HG03457 (cell line): Measurements from ENCODE around the gene RAX.
"Not testable (repeated sequence)": the region's sequence is repeated elsewhere in the genome, so short reads cannot be mapped to it uniquely, and the experiment has no call there.

ENCODE experiments used
- ATAC-seq: cut with Tn5 transposase; IDR thresholded peaks from one replicate; pipeline ENCODE4 v1.9.1; 2021; ENCODE audit warnings: moderate number of reproducible peaks; ENCODE audit not compliant: unreplicated experiment

Gene RAX

DNA sequence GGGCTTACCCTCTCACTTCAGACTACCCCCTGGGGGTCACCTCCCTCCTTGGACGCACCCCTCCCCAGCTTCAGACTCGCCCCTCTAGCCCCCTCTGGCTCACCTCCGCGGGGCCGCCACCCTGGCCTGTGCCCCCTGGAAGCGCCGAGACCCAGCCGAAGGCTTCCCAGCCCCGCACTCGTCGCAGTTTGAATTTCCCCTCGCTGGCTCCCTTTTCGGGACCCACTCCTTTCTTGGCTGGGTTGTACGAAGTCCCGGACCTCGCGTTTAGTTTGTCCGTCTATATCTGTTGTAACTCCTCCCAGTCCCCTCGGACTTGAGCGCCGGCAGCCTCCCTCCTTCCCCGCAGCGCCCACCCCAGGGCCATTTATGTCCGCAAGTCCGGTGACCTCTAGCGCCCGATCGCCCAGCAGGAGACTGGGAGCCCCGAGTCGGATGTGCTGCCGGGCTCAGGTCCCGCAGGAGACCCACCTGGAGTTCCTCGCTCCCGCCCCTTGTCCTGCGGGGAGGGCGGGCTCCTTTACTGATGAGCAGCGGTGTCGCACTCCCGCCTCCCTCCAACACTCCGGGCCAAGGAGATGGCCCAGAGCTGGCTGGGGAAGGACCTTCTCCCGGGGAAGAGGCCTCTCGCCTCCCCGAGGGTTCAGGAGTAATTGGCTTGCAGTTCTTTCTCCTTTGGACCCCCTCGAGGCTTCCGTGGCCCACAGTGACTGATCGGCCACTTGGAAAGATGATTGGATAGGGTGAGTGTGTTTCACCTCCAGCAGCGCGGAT, 692 bp upstream of the RAX start:
- no peak for ATAC-seq

DNA sequence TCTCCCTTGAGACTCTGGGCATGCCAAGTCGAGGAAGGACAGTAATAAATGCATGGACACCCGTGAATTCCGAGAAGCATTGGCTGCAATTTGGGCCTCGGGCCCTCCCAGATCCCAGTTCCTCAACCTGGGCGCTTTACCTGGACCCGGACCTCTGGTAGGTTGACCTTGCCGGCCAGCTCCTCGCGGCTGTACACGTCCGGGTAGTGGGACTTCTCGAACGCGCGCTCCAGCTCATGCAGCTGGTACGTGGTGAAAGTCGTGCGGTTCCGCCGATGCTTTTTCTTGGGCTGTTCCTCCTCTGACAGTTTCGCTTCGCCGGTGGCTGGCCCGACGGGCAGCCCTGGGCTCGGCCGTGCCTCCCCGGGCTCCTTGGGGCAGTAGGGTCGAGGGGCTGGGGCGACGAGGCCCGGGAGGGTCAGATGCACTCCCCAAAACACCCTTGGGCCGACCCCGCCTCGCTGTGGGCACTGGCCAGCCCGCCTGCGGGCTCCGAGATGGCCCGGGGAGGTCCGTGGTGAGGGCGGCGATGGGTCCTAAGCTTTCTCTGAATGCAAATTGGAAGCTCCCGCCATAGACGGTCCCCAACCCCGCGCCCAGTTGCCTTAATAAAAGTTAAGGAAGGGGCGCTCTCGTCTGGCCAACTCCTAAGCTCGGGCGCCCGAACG, 899 bp downstream of the RAX start:
- ATAC-seq = no peak

DNA sequence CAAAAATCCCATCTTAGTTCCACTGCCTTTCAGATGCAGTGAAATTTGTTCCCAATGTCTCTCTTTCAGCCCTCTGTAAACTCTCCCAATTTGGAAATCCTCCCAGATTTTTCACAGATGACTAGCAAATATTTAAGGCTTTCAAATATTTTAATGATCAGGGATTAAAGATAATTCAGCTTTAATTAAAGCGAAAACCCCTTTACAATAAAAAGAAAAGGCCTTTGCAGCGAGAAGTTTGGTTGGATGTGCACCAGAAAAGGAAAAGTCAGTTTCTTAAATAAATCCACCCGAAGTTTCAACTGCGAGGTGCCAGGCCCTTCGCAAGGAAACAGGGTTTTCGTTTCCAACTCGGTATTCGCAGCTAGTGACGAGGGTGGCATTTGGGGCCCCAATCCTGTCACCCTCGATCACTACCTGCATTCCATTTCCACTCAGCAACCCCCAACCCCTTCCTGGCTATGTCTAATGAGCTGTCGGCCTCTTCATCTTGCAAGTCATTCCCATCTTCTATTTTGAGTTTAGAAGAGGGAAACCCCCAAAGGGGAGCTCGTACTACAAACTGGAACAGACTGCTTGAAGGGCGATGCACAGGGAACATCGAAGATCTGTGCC, 1.5 kb downstream of the RAX start:
- ATAC-seq = no peak

DNA sequence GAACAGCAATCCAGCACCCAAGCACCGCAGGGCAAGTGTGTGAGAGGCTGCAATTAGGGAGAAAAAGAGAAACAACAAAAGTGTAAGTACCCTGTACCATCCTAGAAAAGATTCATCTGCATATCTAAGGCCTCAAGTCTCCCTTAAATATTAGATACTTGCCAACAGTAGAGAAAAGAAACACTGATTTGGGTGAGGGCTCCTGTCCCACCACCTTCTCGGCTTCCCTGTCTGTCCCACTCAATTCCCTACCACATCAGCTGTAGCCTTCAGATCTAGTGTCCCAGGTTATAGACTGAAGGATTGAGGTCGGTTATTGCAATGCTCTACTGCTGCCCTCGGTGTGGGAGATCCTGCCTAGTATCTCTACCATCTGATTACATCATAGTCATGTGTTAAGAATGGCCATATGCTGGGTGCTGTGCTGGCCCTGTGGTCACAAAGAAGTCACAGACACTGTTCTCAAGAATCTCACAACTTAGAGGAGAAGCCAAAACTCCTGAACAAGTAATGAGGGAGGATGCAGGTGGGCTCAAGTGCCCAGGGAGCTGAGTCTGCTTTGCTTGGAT, 2.5 kb downstream of the RAX start:
- no peak for ATAC-seq

DNA sequence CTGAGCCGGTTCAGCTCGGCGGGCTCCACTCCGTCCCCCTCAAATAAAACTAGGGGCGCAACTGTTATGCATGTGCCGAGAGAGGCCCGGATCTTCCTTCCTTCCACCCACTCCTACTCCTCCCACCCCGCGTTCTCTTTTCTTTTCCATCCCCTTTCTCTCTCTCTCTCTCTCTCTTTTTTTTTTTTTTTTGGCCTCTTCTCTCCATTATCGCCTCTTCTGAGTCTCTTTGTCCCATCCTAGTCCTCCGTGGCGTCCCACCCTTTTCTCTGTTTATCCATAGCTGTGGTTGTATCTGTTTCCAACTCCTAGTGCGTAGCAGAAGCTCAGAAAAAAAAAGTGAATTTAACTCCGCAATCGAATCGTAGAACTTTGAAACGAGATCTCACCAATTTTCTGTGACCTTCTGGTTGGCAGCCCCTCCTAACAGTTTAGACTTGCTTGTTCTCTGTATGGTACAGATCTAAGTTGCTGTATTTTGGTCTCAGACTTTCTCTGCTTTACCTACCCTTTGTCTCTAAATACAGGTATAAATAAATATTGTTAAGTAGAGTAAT, 3.6 kb downstream of the RAX start:
- ATAC-seq = no peak

DNA sequence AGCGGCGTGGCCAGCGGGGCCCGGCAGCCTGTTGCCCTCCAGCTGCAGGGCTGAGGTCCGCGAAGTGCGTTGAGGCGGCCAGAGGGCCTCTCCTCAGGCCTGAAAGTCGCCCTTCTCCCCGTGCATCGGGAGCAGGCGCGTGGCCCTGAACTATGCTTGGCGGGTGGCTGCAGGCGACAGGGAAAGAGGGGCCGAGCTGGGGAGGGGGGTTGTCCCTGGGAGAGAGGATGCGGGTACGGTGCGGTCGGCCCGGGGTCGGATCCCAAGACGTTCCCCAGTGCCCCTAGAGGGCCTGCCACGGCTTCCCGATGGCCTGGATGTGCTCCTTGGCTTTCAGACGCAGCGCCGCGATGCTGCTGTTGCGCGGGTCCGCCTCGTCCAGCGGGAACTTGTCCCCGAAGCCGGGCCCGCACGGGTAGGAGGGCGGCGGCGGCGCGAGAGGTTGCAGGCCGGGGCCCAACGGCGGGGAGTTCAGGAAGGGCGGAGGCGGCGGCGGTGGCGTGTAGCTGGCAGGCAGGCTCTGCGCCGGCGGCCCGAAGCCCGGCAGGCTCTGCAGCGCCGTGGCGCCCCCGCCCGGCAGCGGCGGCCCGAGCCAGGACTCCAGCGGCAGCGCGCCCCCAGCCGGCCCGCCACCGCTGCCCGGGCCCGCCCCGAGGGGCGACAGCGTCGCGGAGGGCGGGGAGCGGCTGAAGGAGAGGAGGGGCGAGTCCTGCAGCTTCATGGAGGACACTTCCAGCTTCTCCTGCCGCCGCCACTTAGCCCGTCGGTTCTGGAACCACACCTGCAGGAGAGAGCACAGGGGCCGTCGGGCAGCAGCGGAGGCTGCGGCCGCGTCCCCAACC, 4.3 kb downstream of the RAX start:
- ATAC-seq = no peak

DNA sequence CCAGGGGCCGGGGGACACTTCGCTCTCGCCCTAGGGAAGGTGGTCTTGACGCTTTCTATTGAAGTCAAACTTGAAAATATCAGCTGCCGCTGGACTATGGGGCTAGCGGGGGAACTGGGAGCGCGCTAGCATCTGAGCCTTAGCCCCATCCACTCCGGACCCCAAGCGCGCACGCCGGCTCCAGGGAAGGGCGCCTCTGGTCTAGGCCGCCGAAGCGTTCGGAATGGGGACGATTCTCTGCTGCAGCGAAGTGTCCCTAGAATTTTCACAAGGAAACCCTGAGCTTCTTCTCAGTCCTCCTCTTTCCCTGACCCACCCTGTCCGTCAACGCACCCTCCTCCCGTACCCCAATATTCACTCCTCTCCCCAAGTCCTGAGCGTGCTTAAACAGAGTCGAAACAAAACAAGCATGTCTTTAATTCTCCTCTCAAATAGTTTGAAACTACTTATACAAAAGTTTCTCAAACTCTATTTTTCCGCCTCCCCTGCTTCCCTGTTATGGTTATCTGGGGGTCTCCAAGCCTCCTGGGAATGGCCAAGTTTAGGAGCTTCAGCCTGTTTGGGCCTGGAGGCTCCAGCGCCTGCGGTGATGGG, 5.0 kb downstream of the RAX start:
- ATAC-seq = no peak

DNA sequence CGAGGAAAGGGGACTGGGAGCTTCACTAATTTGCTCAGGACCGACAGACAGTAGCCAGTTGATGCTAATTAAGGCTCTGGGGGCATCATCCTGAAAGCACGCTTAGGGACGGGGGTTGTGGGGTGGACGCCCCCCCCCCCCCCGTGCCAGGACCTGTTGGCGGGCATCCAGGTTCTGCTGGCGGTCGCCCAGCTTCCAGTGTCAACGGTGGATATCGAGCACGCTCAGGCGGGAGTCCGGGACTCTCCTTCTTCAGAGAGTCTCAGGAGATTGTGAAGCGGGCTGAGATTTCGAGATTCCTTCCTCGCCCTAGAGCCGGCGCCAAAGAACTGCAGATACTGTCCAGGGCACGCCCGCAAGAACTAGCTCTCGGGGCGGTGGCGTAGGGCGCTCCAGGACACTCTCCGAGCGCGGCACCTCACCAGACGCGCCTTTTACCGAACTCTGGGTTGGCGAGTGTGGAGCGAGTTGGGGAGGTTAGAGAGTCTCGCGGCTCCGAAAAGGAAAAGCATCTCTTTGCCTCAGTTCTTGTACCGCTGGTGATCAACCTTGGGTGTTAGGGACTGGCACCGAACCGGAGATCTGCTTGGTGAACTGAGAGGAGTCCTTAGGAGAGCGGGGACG, 5.6 kb downstream of the RAX start:
- ATAC-seq = no peak

DNA sequence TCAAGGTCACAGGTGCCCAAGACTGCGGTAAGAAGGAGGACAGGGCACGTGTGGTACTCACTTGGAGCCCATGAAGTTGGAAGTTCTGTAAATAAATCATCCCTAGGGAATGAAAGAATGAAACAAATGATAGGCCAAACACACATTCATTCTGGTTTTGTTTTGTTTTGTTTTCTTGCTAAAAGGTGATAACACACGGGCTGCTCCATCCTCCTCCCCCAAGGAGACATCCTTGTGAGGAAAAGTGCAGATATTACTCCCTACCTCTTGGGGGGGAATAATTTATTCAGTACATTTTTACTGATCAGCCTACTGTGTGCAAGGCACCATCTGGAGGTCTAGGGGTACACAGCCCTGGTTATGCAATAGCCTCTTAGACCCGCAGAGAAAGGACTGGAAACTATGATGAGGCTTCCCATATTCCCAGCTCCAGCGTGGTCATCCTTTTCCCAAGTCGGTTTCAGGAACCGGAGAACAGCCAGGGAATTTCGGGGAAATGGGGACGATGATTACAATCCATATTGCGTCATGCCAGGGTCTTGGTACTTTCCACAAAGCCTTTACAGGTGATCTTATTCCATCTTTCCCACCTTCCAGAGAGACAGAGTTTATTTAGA, 6.3 kb downstream of the RAX start:
- ATAC-seq = no peak

DNA sequence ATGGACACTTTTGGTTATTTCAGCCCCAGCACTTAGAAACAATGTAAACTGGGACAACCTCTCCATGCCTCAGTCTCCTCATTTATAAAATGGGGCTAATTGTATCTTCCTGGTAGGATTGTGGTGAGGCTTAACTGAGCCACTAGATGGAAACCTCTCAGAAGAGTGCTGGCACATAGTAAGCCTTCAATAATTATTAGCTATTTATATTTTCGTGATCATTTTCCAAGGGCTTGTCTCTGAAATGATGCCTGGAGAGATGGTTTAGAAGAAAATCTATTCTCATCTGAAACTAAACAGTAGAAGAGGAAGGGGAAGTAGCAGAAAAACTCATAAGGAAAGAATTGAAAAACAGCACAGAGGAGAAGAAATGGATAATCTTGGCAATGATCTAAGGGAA, 6.8 kb downstream of the RAX start:
- ATAC-seq = no peak

DNA sequence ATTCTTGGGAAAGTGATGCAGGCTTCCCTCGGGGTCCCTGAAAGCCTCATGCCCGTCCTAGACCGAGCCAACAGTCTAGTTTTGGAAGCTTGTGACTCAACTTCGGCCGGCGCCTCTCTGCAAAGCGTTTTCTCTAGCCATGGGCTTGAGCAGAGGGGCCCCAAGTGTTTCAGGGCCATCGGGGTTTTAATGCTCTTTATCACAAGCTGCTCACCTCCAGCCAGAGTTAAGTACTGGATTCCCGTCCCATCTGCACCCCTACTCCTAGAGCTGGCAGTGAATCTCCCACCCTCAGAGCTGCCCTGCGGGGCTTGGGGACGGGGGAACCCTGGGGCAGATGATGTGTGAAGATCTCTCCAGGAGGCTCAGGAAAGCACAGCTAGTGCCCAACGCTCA, 7.3 kb downstream of the RAX start:
- no peak for ATAC-seq

DNA sequence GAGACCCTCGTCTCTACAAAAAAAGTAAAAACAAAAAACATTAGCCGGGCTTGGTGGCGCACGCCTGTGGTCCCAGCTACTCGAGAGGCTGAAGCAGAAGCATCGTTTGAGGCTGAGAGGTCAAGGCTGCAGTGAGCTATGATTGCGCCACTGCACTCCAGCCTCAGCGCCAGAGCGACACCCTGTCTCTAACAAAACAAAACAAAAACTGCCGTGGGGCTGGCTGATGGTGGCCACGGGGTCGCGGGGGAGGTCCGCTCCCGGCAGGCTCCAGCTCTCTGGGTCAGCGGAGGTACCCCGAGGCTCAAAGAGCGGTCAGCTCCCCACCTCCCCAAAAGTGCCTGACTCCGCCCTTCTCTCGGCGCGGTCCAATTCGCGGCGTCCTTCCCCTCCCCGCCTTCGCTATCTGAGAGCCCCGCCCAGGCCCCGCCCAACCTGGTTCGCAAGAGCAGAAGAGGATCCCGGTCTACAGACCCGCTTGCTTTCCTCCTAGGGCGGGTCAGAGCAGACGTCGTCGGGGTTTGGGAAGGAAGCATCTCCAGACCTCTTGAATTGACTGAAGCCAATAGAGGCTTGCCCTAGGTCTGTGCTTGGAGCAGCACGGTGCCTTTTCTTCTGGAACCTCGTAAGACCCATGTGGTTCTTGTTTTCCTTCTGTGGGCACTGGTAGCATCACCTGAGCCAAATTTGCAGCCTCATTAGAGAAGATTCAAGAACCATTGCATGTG, 7.8 kb downstream of the RAX start:
- no peak for ATAC-seq

DNA sequence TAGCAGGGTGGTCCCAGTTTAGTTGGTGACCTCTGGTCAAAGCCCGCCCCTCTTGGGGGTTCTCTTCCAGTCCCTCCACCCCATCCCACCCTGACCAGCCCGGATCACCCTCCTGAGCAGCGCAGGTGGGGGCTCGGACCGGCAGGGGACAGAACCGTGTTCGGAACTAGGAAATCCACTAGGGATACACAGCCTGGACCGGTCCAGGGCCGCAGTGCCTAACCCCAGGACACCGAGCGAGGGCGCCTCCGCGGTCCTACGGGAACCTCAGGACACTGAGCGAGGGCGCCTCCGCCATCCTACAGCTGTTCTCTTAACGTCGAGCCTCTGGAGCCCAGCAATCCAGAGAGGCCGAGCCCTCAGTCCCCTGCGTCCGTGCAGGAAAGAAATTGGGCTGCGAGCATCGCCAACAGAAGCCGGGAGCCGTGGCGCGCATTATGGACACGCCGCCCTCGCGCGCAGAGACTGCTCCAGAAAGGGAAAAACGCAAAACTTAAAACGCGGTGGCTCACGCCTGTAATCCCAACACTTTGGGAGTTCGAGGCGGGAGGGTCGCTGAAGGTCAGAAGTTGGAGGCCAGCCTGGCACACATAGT, 8.5 kb downstream of the RAX start:
- ATAC-seq = no peak

DNA sequence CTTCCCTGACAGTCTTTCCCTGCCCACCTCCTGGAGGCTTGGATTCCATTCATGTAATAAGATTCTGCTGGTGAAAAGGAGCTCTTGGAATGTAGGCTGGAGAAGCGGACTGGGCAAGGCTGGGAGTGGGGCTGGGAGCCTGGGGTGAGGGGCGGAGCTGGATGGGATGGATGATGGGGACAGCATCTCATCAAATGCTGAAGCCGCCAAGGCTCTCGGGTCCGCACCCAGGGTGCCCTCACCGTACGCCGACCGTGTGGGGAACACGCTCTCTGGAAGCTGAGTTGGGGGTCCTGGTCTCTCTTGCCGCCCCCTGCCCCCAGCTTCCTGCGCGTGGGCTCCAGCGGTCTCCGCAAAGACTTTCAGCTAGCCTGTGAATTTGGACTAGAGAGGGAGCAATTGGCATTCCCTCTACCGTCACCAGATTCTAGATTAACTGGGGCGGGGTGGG, 9.1 kb downstream of the RAX start:
- no peak for ATAC-seq

DNA sequence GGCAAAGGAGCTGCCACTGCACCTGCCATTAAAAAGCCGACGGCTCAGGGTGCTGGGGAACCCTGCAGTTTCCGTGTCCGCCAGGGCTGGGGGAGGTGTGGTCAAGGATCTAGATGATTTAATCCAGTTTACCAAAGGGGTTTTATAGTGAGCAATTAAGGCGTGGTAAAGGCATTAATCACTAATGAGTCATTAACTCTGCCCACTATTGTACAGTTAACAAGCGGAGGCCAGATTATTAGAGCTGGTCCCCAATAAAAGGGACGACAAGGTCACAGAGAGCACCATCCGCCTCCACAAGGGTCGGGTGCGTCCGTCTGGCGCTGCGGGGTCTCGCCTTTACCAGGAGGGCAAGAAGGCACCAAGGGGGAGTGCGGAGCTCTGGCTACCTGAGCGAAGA, 9.6 kb downstream of the RAX start:
- ATAC-seq = no peak

DNA sequence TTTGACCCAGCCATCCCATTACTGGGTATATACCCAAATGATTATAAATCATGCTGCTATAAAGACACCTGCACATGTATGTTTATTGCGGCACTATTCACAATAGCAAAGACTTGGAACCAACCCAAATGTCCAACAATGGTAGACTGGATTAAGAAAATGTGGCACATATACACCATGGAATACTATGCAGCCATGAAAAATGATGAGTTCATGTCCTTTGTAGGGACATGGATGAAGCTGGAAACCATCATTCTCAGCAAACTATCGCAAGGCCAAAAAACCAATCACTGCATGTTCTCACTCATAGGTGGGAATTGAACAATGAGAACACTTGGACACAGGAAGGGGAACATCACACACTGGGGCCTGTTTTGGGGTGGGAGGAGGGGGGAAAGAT, 11.0 kb downstream of the RAX start:
- ATAC-seq = not testable (repeated sequence)

DNA sequence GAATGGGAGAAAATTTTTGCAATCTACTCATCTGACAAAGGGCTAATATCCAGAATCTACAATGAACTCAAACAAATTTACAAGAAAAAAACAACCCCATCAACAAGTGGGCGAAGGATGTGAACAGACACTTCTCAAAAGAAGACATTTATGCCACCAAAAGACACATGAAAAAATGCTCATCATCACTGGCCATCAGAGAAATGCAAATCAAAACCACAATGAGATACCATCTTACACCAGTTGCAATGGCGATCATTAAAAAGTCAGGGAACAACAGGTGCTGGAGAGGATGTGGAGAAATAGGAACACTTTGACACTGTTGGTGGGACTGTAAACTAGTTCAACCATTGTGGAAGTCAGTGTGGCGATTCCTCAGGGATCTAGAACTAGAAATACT, 11.4 kb downstream of the RAX start:
- ATAC-seq = not testable (repeated sequence)

DNA sequence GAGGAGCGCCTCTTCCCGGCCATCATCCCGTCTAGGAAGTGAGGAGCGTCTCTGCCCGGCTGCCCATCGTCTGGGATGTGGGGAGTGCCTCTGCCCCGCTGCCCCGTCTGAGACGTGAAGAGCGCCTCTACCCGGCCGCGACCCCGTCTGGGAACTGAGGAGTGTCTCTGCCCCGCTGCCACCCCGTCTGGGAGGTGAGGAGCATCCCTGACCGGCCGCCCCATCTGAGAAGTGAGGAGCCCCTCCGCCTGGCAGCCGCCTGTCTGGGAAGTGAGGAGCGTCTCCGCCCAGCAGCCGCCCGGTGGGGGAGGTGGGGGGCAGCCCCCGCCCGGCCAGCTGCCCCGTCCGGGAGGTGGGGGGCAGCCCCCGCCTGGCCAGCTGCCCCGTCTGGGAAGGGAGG, 17.8 kb downstream of the RAX start:
- not testable (repeated sequence) for ATAC-seq
